ENCODE results near the gene MAGIX. TPM values are rescaled to one million over a fixed set of nuclear protein-coding genes. Genes with fewer than 3 reads are reported as not detected.

Gene MAGIX
- total RNA-seq, 2 donors from 2014 or later, result 13.9 to 15.7 TPM

Other genes starting within 250 kb of the MAGIX start
- gene PIM2, start 243.7 kb upstream of the MAGIX start, total RNA-seq, result 10 to 100 TPM; 11.6 to 20.4 TPM
- gene OTUD5, start 205.2 kb upstream of the MAGIX start, total RNA-seq, result 10 to 100 TPM; 37.2 to 44.2 TPM
- under 1 TPM; 0.61 to 0.76 TPM for gene KCND1, start 190.9 kb upstream of the MAGIX start, total RNA-seq
- gene GRIPAP1, start 160.5 kb upstream of the MAGIX start, total RNA-seq, result 10 to 100 TPM; 37.1 to 45.0 TPM
- 10 to 100 TPM; 23.2 to 26.6 TPM for gene TFE3, start 119.4 kb upstream of the MAGIX start, total RNA-seq
- 10 to 100 TPM; 15.0 to 15.7 TPM for gene CCDC120, start 103.8 kb upstream of the MAGIX start, total RNA-seq
- gene PRAF2, start 88.8 kb upstream of the MAGIX start, total RNA-seq, result 1 to 10 TPM; 4.2 to 5.9 TPM
- 10 to 100 TPM; 39.7 to 57.7 TPM for gene WDR45, start 82.9 kb upstream of the MAGIX start, total RNA-seq
- 10 to 100 TPM; 21.7 to 23.8 TPM for gene GPKOW, start 39.0 kb upstream of the MAGIX start, total RNA-seq
- 100 to 1,000 TPM; 140 to 142 TPM for gene PLP2, start 9.1 kb downstream of the MAGIX start, total RNA-seq
- 10 to 100 TPM; 11.5 to 15.1 TPM for gene PRICKLE3, start 23.6 kb downstream of the MAGIX start, total RNA-seq
- gene SYP, start 37.4 kb downstream of the MAGIX start, total RNA-seq, result 1 to 10 TPM; 4.6 to 6.9 TPM
- gene CACNA1F, start 70.6 kb downstream of the MAGIX start, total RNA-seq, result 1 to 10 TPM in 1 of 2 donors, under 1 TPM in 1; 0.70 to 2.0 TPM
- 10 to 100 TPM; 14.3 to 16.9 TPM for gene CCDC22, start 72.7 kb downstream of the MAGIX start, total RNA-seq
- gene FOXP3, start 102.0 kb downstream of the MAGIX start, total RNA-seq, result under 1 TPM in 1 of 2 donors, not detected in 1; 0.14 TPM
- 1 to 10 TPM; 1.9 to 2.5 TPM for gene PPP1R3F, start 107.0 kb downstream of the MAGIX start, total RNA-seq
- gene GAGE10, start 140.9 kb downstream of the MAGIX start, total RNA-seq, result not detected
- not detected for gene GAGE12J, start 159.3 kb downstream of the MAGIX start, total RNA-seq
- gene GAGE13, start 168.8 kb downstream of the MAGIX start, total RNA-seq, result not detected

Data from left colon (tissue), 2 donors.